Parathyroid adenoma (tissue), 2 donors: Measurements from ENCODE around the gene KRTAP5-3.

Experiments used
- H2AFZ ChIP-seq: fragments of 300-600 bp; sonication (generic); one replicate; pipeline ENCODE4 v1.7.0; 2017; ENCODE audit warnings: antibody characterized with exemption, mild to moderate bottlenecking
- H3K27ac ChIP-seq: fragments of 300-600 bp; sonication (generic); one replicate; pipeline ENCODE4 v1.7.0; 2017
- H3K27me3 ChIP-seq: fragments of 300-600 bp; sonication (generic); one replicate; pipeline ENCODE4 v1.7.0; 2017; ENCODE audit warnings: low read length; ENCODE audit not compliant: control insufficient read depth, insufficient read depth
- H3K36me3 ChIP-seq: fragments of 300-600 bp; sonication (generic); one replicate; pipeline ENCODE4 v1.7.0; 2017; ENCODE audit warnings: low read length; ENCODE audit not compliant: control insufficient read depth, insufficient read depth
- H3K4me1 ChIP-seq: fragments of 300-600 bp; sonication (generic); one replicate; pipeline ENCODE4 v1.7.0; 2017; ENCODE audit warnings: control low read depth
- H3K4me2 ChIP-seq: fragments of 300-600 bp; sonication (generic); one replicate; pipeline ENCODE4 v1.7.0; 2017; ENCODE audit warnings: low read length
- H3K4me3 ChIP-seq: fragments of 300-600 bp; sonication (generic); one replicate; pipeline ENCODE4 v1.7.0; 2017; ENCODE audit warnings: low read depth, low read length
- H3K79me2 ChIP-seq: fragments of 300-600 bp; sonication (generic); one replicate; pipeline ENCODE4 v1.7.0; 2017; ENCODE audit warnings: control low read depth
- H3K9ac ChIP-seq: fragments of 300-600 bp; sonication (generic); one replicate; pipeline ENCODE4 v1.7.0; 2017; ENCODE audit warnings: mild to moderate bottlenecking
- H3K9me3 ChIP-seq: fragments of 300-600 bp; sonication (generic); one replicate; pipeline ENCODE4 v1.7.0; 2017; ENCODE audit warnings: low read length; ENCODE audit not compliant: control insufficient read depth
- CTCF ChIP-seq: fragments of 300-600 bp; sonication (generic); IDR thresholded peaks from one replicate; pipeline ENCODE4 v1.7.0; 2017; ENCODE audit warnings: antibody characterized with exemption, mild to moderate bottlenecking
- donor health status: primary hyperparathyroidism.

The KRTAP5-3 gene

GRCh38 chr11:1570896-1571759 is 37.1 kb downstream of the KRTAP5-3 start:
- no peaks in the 10 kb centered on the region for H3K4me1 ChIP-seq
- H3K9ac ChIP-seq, result no peak overlapping the region
- H3K9me3 ChIP-seq, result no peaks in the 10 kb centered on the region
- peak overlapping the region; percentile 55 for H3K4me2 ChIP-seq
- no peaks in the 10 kb centered on the region for H3K27me3 ChIP-seq
- no peak for TF ChIP-seq CTCF
- H3K36me3 ChIP-seq, result no peaks in the 10 kb centered on the region
- H2AFZ ChIP-seq, result peak overlapping the region; percentile 60
- H3K27ac ChIP-seq, result no peak overlapping the region
- H3K79me2 ChIP-seq, result no peaks in the 10 kb centered on the region
- peak overlapping the region; percentile 46 for H3K4me3 ChIP-seq

GRCh38 chr11:1570531-1570895 is 37.8 kb downstream of the KRTAP5-3 start:
- no peaks in the 10 kb centered on the region for H3K9me3 ChIP-seq
- TF ChIP-seq CTCF, result no peak
- H3K27me3 ChIP-seq, result no peaks in the 10 kb centered on the region
- no peak overlapping the region for H3K4me2 ChIP-seq
- no peak overlapping the region for H2AFZ ChIP-seq
- H3K4me3 ChIP-seq, result no peak overlapping the region
- no peak overlapping the region for H3K9ac ChIP-seq
- H3K27ac ChIP-seq, result no peak overlapping the region
- H3K79me2 ChIP-seq, result no peaks in the 10 kb centered on the region
- no peaks in the 10 kb centered on the region for H3K4me1 ChIP-seq
- H3K36me3 ChIP-seq, result no peaks in the 10 kb centered on the region

- Histone ChIP-seq H3K36me3 (no peaks in the 10 kb centered on the region), H3K9ac (no peak overlapping the region), H3K4me2 (no peak overlapping the region), H3K27ac (no peak overlapping the region), H2AFZ (no peak overlapping the region), H3K4me1 (no peaks in the 10 kb centered on the region), H3K79me2 (no peaks in the 10 kb centered on the region), H3K9me3 (no peaks in the 10 kb centered on the region), H3K4me3 (no peak overlapping the region), H3K27me3 (no peaks in the 10 kb centered on the region)
- TF ChIP-seq CTCF, result no peak
These were observed 38.2 kb downstream of the KRTAP5-3 start for GRCh38 chr11:1570001-1570453.

- Histone ChIP-seq H3K27ac (no peak overlapping the region), H3K36me3 (no peaks in the 10 kb centered on the region), H3K79me2 (no peaks in the 10 kb centered on the region), H3K9ac (no peak overlapping the region), H3K4me3 (no peak overlapping the region), H3K4me2 (no peak overlapping the region), H3K9me3 (no peaks in the 10 kb centered on the region), H2AFZ (no peak overlapping the region), H3K4me1 (no peaks in the 10 kb centered on the region), H3K27me3 (no peaks in the 10 kb centered on the region)
- no peak for TF ChIP-seq CTCF
These were observed 38.9 kb downstream of the KRTAP5-3 start for GRCh38 chr11:1569251-1569780.
